ENCODE data around the gene NPY5R.

GRCh38 chr4:163356104-163356503 is 12.4 kb downstream of the NPY5R start:
- TF ChIP-seq POLR2AphosphoS5 (IDR thresholded peaks at IDR 0.05; ENCODE audit: low read depth) (no peak), SPI1 (IDR thresholded peaks at IDR 0.05; ENCODE audit: borderline replicate concordance, low read depth) (no peak), CTCF (IDR thresholded peaks at IDR 0.05; ENCODE audit: insufficient read depth, low read length) (no peak), REST (IDR thresholded peaks at IDR 0.05; ENCODE audit: insufficient replicate concordance, low read depth) (no peak)

Measured in HL-60 (cell line).